ENCODE results near the gene HYDIN.

Gene HYDIN

DNA sequence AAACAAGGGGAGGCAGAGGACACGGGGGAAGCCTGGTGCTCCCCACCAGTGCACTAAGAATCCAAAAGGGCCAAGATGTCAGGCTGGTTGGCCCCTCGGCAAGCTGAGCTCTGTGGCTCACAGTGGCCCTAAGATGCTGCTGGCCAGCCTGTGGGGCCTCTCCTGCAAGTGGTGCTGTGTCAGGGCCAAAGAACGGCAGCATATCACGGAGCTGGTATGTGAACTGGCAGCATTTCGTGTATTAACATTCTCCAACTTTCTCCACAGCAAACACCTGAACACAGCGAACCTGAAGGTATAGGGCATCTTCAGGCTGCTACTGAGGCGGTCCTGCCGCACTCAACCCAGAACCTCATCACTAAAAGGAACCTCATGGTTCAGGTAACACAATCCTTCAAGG lies 464.3 kb downstream of the HYDIN start:
- H3K4me3 ChIP-seq (ENCODE audit: low read depth, low read length) = no peak overlapping the region
- TF ChIP-seq, protein P1, sequence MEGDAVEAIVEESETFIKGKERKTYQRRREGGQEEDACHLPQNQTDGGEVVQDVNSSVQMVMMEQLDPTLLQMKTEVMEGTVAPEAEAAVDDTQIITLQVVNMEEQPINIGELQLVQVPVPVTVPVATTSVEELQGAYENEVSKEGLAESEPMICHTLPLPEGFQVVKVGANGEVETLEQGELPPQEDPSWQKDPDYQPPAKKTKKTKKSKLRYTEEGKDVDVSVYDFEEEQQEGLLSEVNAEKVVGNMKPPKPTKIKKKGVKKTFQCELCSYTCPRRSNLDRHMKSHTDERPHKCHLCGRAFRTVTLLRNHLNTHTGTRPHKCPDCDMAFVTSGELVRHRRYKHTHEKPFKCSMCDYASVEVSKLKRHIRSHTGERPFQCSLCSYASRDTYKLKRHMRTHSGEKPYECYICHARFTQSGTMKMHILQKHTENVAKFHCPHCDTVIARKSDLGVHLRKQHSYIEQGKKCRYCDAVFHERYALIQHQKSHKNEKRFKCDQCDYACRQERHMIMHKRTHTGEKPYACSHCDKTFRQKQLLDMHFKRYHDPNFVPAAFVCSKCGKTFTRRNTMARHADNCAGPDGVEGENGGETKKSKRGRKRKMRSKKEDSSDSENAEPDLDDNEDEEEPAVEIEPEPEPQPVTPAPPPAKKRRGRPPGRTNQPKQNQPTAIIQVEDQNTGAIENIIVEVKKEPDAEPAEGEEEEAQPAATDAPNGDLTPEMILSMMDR (IDR thresholded peaks at IDR 0.05; ENCODE audit: low read depth, low read length, missing control alignments) = no peak
- in situ Hi-C loops (cut with HindIII; ENCODE audit: low sequenced_read_pairs) = loop anchor here (10.0 to 25.0 kb wide), 2 partner anchors 91 to 229 kb away; no protein-coding TSS in a partner anchor
- DNase-seq (ENCODE audit: low read depth) = no peak

DNA sequence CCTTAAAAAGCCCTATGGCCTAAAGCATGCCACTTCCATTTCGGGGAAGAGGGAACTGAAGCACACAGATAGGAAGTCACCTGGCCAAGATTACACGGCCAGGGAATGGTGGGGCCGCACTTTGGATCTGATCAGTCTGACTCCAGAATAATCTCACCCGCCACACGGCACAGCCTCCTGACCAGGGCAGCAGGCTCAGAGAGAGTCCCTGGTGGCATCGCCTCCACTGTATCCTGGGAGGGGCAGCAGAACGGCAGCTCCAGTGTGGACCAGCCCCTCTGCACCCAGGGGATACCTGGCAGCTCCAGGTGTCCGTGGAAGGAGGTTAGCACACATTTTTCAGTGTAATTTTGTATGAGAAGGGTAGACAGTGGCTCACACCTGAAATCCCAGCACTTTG lies 465.0 kb downstream of the HYDIN start:
- in situ Hi-C loops (cut with HindIII; ENCODE audit: low sequenced_read_pairs) = loop anchor here (10.0 to 25.0 kb wide), 2 partner anchors 91 to 228 kb away; no protein-coding TSS in a partner anchor
- no peak overlapping the region for H3K4me3 ChIP-seq (ENCODE audit: low read depth, low read length)
- TF ChIP-seq, protein P1 (IDR thresholded peaks at IDR 0.05; ENCODE audit: low read depth, low read length, missing control alignments) = no peak
- no peak for DNase-seq (ENCODE audit: low read depth)

DNA sequence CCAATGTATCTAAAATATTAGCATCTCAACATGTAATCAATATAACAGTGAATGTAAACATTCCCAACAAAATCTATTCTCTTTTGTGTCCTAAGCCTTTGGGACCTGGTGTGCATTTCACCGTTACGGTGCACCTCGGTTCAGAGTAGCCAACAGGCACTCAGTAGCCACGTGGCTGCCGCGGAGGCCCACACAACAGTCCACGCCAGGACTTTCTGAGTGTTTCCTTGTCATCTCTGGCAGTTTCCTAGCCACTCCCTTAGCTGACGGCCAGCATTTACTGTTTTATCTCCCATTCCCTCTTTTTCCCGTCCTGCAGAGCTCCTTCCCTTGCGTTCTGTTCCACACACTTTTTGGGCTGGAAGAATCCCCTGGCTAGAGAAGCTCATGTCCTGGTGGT lies 465.9 kb downstream of the HYDIN start:
- no peak overlapping the region for H3K4me3 ChIP-seq (ENCODE audit: low read depth, low read length)
- in situ Hi-C loops (cut with HindIII; ENCODE audit: low sequenced_read_pairs) = loop anchor here (5.0 to 25.0 kb wide), 3 partner anchors 67 to 227 kb away; no protein-coding TSS in a partner anchor
- no peak for DNase-seq (ENCODE audit: low read depth)
- TF ChIP-seq, protein P1 (IDR thresholded peaks at IDR 0.05; ENCODE audit: low read depth, low read length, missing control alignments) = no peak

DNA sequence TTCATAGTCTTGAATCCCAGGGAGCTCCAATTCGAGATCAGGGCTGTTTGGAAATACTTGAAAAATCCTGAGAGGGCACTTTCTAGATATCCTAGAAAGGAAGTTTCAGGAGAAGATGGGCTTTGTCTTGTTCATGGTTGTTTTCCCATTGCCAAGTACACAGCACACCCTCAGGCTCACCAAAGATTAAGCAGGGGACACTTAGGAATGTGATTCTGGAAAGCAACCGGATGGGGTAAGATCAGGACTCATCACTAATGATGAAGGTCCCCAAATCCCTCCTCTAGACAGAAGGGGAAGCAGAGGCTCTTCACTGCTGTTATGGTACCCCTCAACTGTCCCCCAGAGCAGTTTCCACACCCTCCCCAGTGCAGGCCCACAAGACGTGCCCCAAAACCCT lies 470.3 kb downstream of the HYDIN start:
- H3K4me3 ChIP-seq (ENCODE audit: low read depth, low read length) = no peak overlapping the region
- DNase-seq (ENCODE audit: low read depth) = no peak

DNA sequence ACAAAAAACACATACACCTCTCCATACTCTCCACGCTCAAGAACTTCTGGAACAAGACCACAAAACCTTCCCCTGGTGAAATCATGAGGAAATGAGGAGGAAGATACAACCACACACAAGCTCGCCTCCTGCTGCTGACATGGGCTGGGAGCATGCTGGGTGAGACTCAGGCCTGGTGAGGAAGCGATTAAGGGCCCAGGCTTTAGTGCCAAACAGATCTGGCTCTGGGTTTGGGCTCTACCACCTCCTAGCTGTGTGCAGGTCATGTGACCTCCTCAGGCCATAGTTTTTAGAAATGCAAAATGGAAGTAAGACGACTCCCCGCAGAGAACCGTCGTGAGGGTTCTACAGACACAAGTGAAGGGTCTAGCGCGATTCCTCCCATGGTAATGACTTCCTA lies 470.9 kb downstream of the HYDIN start:
- TF ChIP-seq, protein P1 (IDR thresholded peaks at IDR 0.05; ENCODE audit: low read depth, low read length, missing control alignments) = no peak
- H3K4me3 ChIP-seq (ENCODE audit: low read depth, low read length) = no peak overlapping the region
- no peak for DNase-seq (ENCODE audit: low read depth)
- in situ Hi-C loops (cut with HindIII; ENCODE audit: low sequenced_read_pairs) = loop anchor here (5.0 to 25.0 kb wide), 3 partner anchors 62 to 222 kb away; no protein-coding TSS in a partner anchor

More for the DNA sequence above, 470.3 kb downstream of the HYDIN start:
- TF ChIP-seq, protein P1 (IDR thresholded peaks at IDR 0.05; ENCODE audit: low read depth, low read length, missing control alignments) = no peak
- in situ Hi-C loops (cut with HindIII; ENCODE audit: low sequenced_read_pairs) = loop anchor here (5.0 to 25.0 kb wide), 3 partner anchors 63 to 223 kb away; no protein-coding TSS in a partner anchor

DNA sequence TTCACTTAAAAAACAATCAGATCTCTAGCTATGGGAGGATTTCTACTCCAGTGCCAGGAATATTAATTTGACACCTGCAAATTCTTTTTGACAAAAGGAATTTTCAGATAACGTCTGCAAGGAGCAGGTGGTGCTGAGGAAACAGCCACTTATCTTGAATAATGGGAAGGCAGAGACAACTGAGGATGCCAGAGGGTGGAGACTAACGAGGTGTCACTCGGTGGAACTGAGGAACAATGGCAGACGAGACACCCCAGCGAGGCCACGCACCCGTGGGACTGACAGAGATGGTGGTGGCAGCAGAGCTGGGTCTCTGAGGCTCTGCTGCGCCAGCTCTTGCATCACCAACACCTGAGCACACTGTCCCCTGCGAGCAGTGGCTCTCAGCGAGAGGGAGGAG lies 471.7 kb downstream of the HYDIN start:
- in situ Hi-C loops (cut with HindIII; ENCODE audit: low sequenced_read_pairs) = loop anchor here (25.0 kb wide), 1 partner anchor 221 kb away; no protein-coding TSS in a partner anchor
- H3K4me3 ChIP-seq (ENCODE audit: low read depth, low read length) = no peak overlapping the region
- no peak for DNase-seq (ENCODE audit: low read depth)
- TF ChIP-seq, protein P1 (IDR thresholded peaks at IDR 0.05; ENCODE audit: low read depth, low read length, missing control alignments) = no peak

Data from astrocyte of the cerebellum (primary cell).